DMS 273 (cell line): Measurements from ENCODE around the gene HNRNPCL4.
"Not testable (repeated sequence)": the region's sequence is repeated elsewhere in the genome, so short reads cannot be mapped to it uniquely, and the experiment has no call there.

ENCODE experiments used
- DNase-seq: peaks from one replicate; lab custom pipeline; 2025; ENCODE audit not compliant: unreplicated experiment; lab: John Stamatoyannopoulos, UW

The HNRNPCL4 gene

DNA sequence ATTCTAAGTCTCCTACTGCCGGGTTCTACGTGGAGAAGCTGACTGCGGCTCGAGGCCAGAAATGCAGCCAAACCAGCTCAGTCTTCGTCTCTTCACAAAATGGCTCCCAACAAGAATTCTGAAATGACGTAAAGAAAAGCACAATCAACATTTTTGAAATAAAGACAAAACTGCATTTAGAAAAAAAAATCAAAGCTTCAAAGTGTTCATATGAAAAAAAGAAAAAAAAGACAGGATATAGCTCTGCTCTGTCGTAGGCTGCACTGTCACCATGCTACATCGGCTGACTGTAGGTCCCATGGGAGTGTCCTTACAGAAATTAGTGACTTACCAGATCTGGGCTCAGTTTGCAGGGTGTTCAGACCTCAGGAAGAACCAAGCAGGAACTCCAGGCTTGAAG, at the start of gene HNRNPCL4:
Gene HNRNPCL4, minus strand, starts transcription at position 101 of the 400 bp plus-strand sequence. CDS start 164 bp downstream, outside the sequence.
- not testable (repeated sequence) for DNase-seq

DNA sequence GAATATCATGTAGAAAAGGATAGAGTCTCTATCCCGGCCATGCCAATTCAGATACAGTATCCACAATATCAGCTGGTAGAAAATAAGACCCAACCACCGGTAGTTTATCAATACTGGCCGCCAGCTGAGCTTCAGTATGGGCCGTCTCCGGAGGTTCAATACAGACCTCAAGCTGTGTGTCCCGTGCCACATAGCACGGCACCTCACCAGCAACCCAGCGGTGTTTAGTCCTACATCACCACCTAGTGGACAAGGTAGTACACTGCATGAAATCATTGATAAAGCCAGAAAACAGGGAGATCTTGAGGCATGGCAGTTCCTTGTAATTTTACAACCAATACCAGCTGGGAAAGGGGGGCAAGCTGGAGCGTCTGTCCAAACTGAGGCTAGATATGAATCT, 43.3 kb upstream of the HNRNPCL4 start:
- not testable (repeated sequence) for DNase-seq

DNA sequence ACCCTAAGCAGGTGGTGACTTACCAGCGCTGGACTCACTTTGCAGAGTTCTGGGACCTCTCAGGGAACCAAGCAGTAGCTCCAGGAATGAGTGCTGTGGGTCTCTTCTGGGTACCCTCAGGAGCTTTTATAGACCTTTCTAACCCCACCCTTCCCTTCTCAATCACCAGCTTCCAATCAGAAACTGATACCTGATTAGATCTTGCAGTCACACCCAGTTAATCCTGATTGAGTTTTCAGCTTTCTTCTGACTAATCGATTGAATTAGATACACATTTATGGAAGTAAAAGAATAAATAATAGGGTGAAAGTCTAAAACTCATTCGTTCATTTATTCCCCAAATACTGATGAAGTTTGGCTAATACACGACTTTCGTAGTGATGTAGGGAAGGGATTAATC, 35.9 kb upstream of the HNRNPCL4 start, which contains the start of gene PRAMEF13:
Gene PRAMEF13, minus strand, starts transcription at position 101 of the 400 bp plus-strand sequence. CDS start 1,820 bp downstream, outside the sequence.
- DNase-seq, result not testable (repeated sequence)

DNA sequence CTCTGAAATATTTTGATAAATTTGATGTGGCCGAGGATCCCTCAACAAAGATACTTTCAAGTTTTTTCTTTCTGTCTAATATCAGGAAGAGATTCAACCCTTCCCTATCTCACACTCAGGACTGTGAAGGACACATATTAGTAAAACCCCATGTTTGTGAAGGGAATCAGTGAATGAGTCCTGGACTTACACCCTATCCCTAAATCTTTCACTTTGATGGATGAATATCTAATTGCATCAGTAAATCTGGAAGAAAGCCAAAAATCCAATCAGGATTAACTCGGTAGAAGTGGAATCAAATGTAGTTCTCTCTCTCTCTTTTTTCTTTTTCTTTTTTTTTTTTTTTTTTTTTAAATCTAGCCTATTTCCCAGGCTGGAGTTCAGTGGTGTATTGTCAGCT, 6.1 kb upstream of the HNRNPCL4 start, which contains the start of gene PRAMEF9:
Gene PRAMEF9, plus strand, starts transcription at position 301 of the 400 bp plus-strand sequence. CDS start 3,433 bp downstream, outside the sequence.
- DNase-seq, result not testable (repeated sequence)

DNA sequence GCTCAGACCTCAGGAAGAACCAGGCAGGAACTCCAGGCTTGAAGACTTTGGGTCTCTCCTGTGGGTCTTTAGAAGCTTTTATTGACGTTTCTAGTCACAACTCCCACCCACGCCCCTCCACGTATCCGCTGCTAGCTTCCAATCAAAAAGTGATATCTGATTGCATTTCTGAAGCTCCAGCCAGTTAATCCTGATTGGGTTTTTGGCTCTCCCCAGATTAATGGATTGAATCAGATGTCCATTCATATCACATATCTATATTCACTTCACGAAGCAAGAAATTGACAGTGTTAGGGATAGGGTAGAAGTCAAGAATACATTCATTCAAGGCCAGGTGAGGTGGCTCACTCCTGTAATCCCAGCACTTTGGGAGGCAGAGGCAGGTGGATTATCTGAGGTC, 9.5 kb downstream of the HNRNPCL4 start, which contains the start of gene PRAMEF26:
Gene PRAMEF26, minus strand, starts transcription at position 101 of the 400 bp plus-strand sequence. CDS start 2,914 bp downstream, outside the sequence.
- DNase-seq, result not testable (repeated sequence)

DNA sequence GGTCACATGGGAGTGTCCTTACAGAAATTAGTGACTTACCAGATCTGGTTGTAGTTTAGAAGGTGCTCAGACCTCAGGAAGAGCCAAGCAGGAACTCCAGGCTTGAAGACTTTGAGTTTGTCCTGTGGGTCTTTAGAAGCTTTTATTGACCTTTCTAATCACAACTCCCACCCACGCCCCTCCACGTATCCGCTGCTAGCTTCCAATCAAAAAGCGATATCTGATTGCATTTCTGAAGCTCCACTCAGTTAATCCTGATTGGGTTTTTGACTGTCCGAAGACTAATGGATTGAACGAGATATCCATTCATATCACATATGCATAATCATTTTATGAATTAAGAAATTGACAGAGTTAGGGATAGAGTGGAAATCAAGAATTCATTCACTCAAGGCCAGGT, 48.7 kb downstream of the HNRNPCL4 start, which contains the start of gene HNRNPCL2:
Gene HNRNPCL2, minus strand, starts transcription at position 101 of the 400 bp plus-strand sequence. CDS start 454 bp downstream, outside the sequence.
- not testable (repeated sequence) for DNase-seq
